Measurements from ENCODE around the gene INPP4A.

GRCh38 chr2:98454500-98455235, 10.0 kb downstream of the INPP4A start:
- TF ChIP-seq POLR2A (IDR thresholded peaks at IDR 0.05; ENCODE audit: low read depth) (no peak), CTCF (IDR thresholded peaks at IDR 0.05) (no peak), POLR2AphosphoS5 (IDR thresholded peaks at IDR 0.05) (no peak)
